Neural cell (in vitro differentiated cells): Measurements from ENCODE around the gene OR10G2. TPM values are rescaled to one million over a fixed set of nuclear protein-coding genes. Genes with fewer than 3 reads are reported as not detected.

Experiments
- H2AFZ ChIP-seq: fragments of 200-600, 300-800 bp; sonication (generic), shearing (Covaris generic); 2 replicates; pipeline ENCODE4 v1.6.0; 2014; ENCODE audit warnings: low read depth, mild to moderate bottlenecking, antibody characterized with exemption, low read length, moderate library complexity
- H3F3A ChIP-seq: fragments of 200-600 bp; shearing (Covaris generic); 2 replicates; pipeline ENCODE4 v1.6.1; 2016; ENCODE audit warnings: mild to moderate bottlenecking, moderate library complexity, mixed read lengths, antibody characterized with exemption, low read length; ENCODE audit not compliant: insufficient read depth, poor library complexity, severe bottlenecking
- H3K27ac ChIP-seq: fragments of 200-600, 300-800 bp; sonication (generic), shearing (Covaris generic); 2 replicates; pipeline ENCODE4 v1.5.1; 2014; ENCODE audit warnings: mild to moderate bottlenecking, low read length, moderate library complexity
- H3K27me3 ChIP-seq: fragments of 300-800, 200-600 bp; sonication (generic), shearing (Covaris generic); 2 replicates; pipeline ENCODE4 v1.6.0; 2014; ENCODE audit warnings: mild to moderate bottlenecking, low read depth, low read length, moderate library complexity; ENCODE audit not compliant: insufficient read depth
- H3K36me3 ChIP-seq: fragments of 300-800, 200-600 bp; sonication (generic), shearing (Covaris generic); 2 replicates; pipeline ENCODE4 v1.5.1; 2014; ENCODE audit warnings: mild to moderate bottlenecking, antibody characterized with exemption, low read length, moderate library complexity; ENCODE audit not compliant: insufficient read depth
- H3K4me2 ChIP-seq: fragments of 300-800, 200-600 bp; sonication (generic), shearing (Covaris generic); 2 replicates; pipeline ENCODE4 v1.6.0; 2014; ENCODE audit warnings: mild to moderate bottlenecking, low read length
- H3K4me3 ChIP-seq: fragments of 300-800, 200-600 bp; sonication (generic), shearing (Covaris generic); 2 replicates; pipeline ENCODE4 v1.5.1; 2014; ENCODE audit warnings: mild to moderate bottlenecking, low read length, moderate library complexity
- H3K79me2 ChIP-seq: fragments of 200-600 bp; shearing (Covaris generic); replicated peaks from 2 replicates; pipeline ENCODE4 v1.6.0; 2014; ENCODE audit warnings: mild to moderate bottlenecking, low read length, moderate library complexity; ENCODE audit not compliant: insufficient read depth
- H3K9ac ChIP-seq: fragments of 300-800, 200-600 bp; sonication (generic), shearing (Covaris generic); 2 replicates; pipeline ENCODE4 v1.6.1; 2016; ENCODE audit warnings: mild to moderate bottlenecking, low read length, mixed read lengths
- H3K9me2 ChIP-seq: fragments of 200-600 bp; shearing (Covaris generic); 2 replicates; pipeline ENCODE4 v1.6.1; 2016; ENCODE audit warnings: mild to moderate bottlenecking, low read length, mixed read lengths; ENCODE audit not compliant: insufficient read depth
- H3K9me3 ChIP-seq: fragments of 200-600, 300-800 bp; sonication (generic), shearing (Covaris generic); 2 replicates; pipeline ENCODE4 v1.6.1; 2016; ENCODE audit warnings: mild to moderate bottlenecking, mixed run types, low read length, moderate library complexity, mixed read lengths
- H4K20me1 ChIP-seq: fragments of 200-600 bp; shearing (Covaris generic); 2 replicates; pipeline ENCODE4 v1.6.1; 2016; ENCODE audit warnings: mild to moderate bottlenecking, mixed run types; ENCODE audit not compliant: insufficient read depth
- CTCF ChIP-seq: fragments of 450-650 bp; IDR thresholded peaks from 2 replicates; pipeline ENCODE4 v1.5.1; 2014; ENCODE audit warnings: antibody characterized with exemption, mild to moderate bottlenecking, moderate library complexity; ENCODE audit not compliant: poor library complexity, severe bottlenecking
- EP300 ChIP-seq: fragments of 450-650 bp; conservative IDR thresholded peaks from 2 replicates; pipeline ENCODE4 v1.6.1; 2014; ENCODE audit warnings: antibody characterized with exemption, mild to moderate bottlenecking, moderate library complexity; ENCODE audit not compliant: poor library complexity, severe bottlenecking
- EZH2 ChIP-seq: fragments of 200-600, 300-800 bp; shearing (Covaris generic), sonication (generic); IDR thresholded peaks from 2 replicates; pipeline ENCODE4 v1.6.1; 2014; ENCODE audit warnings: antibody characterized with exemption, low read length, borderline replicate concordance, mild to moderate bottlenecking; ENCODE audit not compliant: insufficient read depth, poor library complexity, severe bottlenecking
- MXI1 ChIP-seq: fragments of 450-650 bp; conservative IDR thresholded peaks from 2 replicates; pipeline ENCODE4 v1.6.1; 2014; ENCODE audit warnings: antibody characterized with exemption, mild to moderate bottlenecking; ENCODE audit not compliant: poor library complexity, severe bottlenecking
- POLR2AphosphoS5 ChIP-seq: IDR thresholded peaks from 2 replicates; pipeline ENCODE4 v1.6.1; 2012
- RAD21 ChIP-seq: fragments of 450-650 bp; conservative IDR thresholded peaks from 2 replicates; pipeline ENCODE4 v1.6.1; 2014; ENCODE audit warnings: antibody characterized with exemption, mild to moderate bottlenecking, moderate library complexity
- REST ChIP-seq: IDR thresholded peaks from 2 replicates; pipeline ENCODE4 v1.6.1; 2012; ENCODE audit warnings: borderline replicate concordance
- SMC3 ChIP-seq: fragments of 450-650 bp; conservative IDR thresholded peaks from 2 replicates; pipeline ENCODE4 v1.6.1; 2014; ENCODE audit warnings: antibody characterized with exemption, mild to moderate bottlenecking, moderate library complexity; ENCODE audit not compliant: poor library complexity
- TAF1 ChIP-seq: IDR thresholded peaks from 2 replicates; pipeline ENCODE4 v1.6.1; 2012; ENCODE audit warnings: low read depth
- polyA plus RNA-seq: library from polyadenylated mRNA; depleted of rRNA; stranded (reverse); fragments of >200 nt; gene quantifications from 2 replicates; pipeline ENCODE4 v1.2.3, GENCODE V29; 2014

Gene OR10G2
- polyA plus RNA-seq, 1 donor from 2014 or later, result not detected

DNA sequence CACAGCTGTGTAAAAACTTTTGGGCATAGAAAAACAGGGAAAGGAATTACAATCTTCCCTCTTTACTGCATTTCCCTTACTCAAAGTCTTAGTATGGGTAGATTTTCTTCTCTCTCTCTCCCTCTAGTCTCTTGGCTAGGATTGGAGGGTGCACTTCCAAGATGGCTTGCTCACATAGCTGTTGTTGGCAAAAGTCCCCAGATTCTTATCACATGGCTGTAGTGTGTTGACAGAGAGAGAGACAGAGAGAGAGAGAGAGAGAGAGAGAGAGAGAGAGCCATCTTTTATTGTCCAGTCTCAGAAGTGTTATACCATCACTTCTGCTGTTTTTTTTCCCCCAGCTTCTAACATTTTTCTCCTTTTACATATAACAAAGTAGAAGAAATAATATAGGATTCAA lies 12.6 kb upstream of the OR10G2 start:
- no peaks in the 10 kb centered on the region for H3K9me3 ChIP-seq
- no peaks in the 10 kb centered on the region for H3K27me3 ChIP-seq
- no peaks in the 10 kb centered on the region for H3F3A ChIP-seq
- no peaks in the 10 kb centered on the region for H3K79me2 ChIP-seq
- TF ChIP-seq CTCF (no peak), MXI1 (no peak), EP300 (no peak)
- no peak overlapping the region for H3K27ac ChIP-seq
- no peak overlapping the region for H3K4me2 ChIP-seq
- no peak overlapping the region for H3K4me3 ChIP-seq
- H3K36me3 ChIP-seq, result no peaks in the 10 kb centered on the region
- H2AFZ ChIP-seq, result no peak overlapping the region
- no peaks in the 10 kb centered on the region for H3K9me2 ChIP-seq
- H3K9ac ChIP-seq, result no peak overlapping the region
- no peaks in the 10 kb centered on the region for H4K20me1 ChIP-seq

DNA sequence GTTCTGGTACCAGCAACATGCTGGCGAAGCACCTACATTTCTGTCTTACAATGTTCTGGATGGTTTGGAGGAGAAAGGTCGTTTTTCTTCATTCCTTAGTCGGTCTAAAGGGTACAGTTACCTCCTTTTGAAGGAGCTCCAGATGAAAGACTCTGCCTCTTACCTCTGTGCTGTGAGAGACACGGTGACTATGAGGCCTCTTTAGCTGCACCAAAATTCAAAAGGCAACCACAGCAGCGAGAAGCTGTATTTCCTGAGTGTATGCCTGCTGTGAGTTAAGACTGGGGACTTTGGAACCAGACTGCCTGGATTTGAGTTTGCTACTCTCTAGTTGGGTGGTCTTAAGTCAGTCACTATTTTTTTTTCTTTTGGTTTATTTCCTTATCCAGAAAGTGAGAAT lies 8.7 kb upstream of the OR10G2 start:
- Histone ChIP-seq H3K9me3 (no peaks in the 10 kb centered on the region), H3K9ac (no peak overlapping the region), H4K20me1 (no peaks in the 10 kb centered on the region), H3K27me3 (no peaks in the 10 kb centered on the region), H3F3A (no peaks in the 10 kb centered on the region), H3K9me2 (no peaks in the 10 kb centered on the region), H3K79me2 (no peaks in the 10 kb centered on the region), H3K4me3 (no peak overlapping the region), H3K4me2 (no peak overlapping the region), H2AFZ (no peak overlapping the region), H3K27ac (no peak overlapping the region), H3K36me3 (no peaks in the 10 kb centered on the region)
- TF ChIP-seq MXI1, result no peak
- TF ChIP-seq REST, result no peak
- no peak for TF ChIP-seq CTCF
- TF ChIP-seq RAD21, result no peak
- TF ChIP-seq EZH2, result no peak
- TF ChIP-seq TAF1, result no peak
- no peak for TF ChIP-seq SMC3
- no peak for TF ChIP-seq POLR2AphosphoS5
- no peak for TF ChIP-seq EP300
